MM.1S (cell line): ENCODE data around the gene DCP1A.

Experiments
- DNase-seq: peaks from one replicate; pipeline ENCODE4 v3.0.0-alpha.2; 2015
- H2AFZ ChIP-seq: fragments of 300-600 bp; sonication (generic); 2 replicates; pipeline ENCODE4 v1.6.0; 2016; ENCODE audit warnings: antibody characterized with exemption, low read length
- H3F3A ChIP-seq: fragments of 300-600 bp; sonication (generic); 2 replicates; pipeline ENCODE4 v1.6.1; 2016; ENCODE audit warnings: mild to moderate bottlenecking, antibody characterized with exemption, low read length, moderate library complexity, mixed read lengths; ENCODE audit not compliant: insufficient read depth
- H3K27ac ChIP-seq: fragments of 300-600 bp; sonication (generic); 2 replicates; pipeline ENCODE4 v1.5.1; 2016; ENCODE audit warnings: mild to moderate bottlenecking, low read length
- H3K27me3 ChIP-seq: fragments of 300-600 bp; sonication (generic); replicated peaks from 2 replicates; pipeline ENCODE4 v1.6.0; 2016; ENCODE audit warnings: low read length; ENCODE audit not compliant: insufficient read depth
- H3K36me3 ChIP-seq: fragments of 300-600 bp; sonication (generic); replicated peaks from 2 replicates; pipeline ENCODE4 v1.6.1; 2016; ENCODE audit warnings: mild to moderate bottlenecking, low read length, mixed read lengths; ENCODE audit not compliant: insufficient read depth
- H3K4me1 ChIP-seq: fragments of 300-600 bp; sonication (generic); 2 replicates; pipeline ENCODE4 v1.6.1; 2016; ENCODE audit warnings: low read length, mixed read lengths
- H3K4me2 ChIP-seq: fragments of 300-600 bp; sonication (generic); 2 replicates; pipeline ENCODE4 v1.6.0; 2016; ENCODE audit warnings: low read depth, low read length
- H3K4me3 ChIP-seq: fragments of 300-600 bp; sonication (generic); 2 replicates; pipeline ENCODE4 v1.5.1; 2016; ENCODE audit warnings: low read length, mixed read lengths
- H3K79me2 ChIP-seq: fragments of 300-600 bp; sonication (generic); 2 replicates; pipeline ENCODE4 v1.6.1; 2016; ENCODE audit warnings: mixed run types, low read length, mixed read lengths
- H3K9ac ChIP-seq: fragments of 300-600 bp; sonication (generic); 2 replicates; pipeline ENCODE4 v1.6.1; 2016; ENCODE audit warnings: low read length, mixed read lengths
- H3K9me2 ChIP-seq: fragments of 300-600 bp; sonication (generic); replicated peaks from 2 replicates; pipeline ENCODE4 v1.6.1; 2016; ENCODE audit warnings: mild to moderate bottlenecking, low read length, mixed read lengths; ENCODE audit not compliant: insufficient read depth
- H3K9me3 ChIP-seq: fragments of 300-600 bp; sonication (generic); replicated peaks from 2 replicates; pipeline ENCODE4 v1.6.1; 2016; ENCODE audit warnings: mild to moderate bottlenecking, low read length, mixed read lengths; ENCODE audit not compliant: insufficient read depth
- H4K20me1 ChIP-seq: fragments of 300-600 bp; sonication (generic); 2 replicates; pipeline ENCODE4 v1.6.1; 2016; ENCODE audit warnings: mild to moderate bottlenecking, low read length, moderate library complexity, mixed read lengths; ENCODE audit not compliant: insufficient read depth
- EZH2 ChIP-seq: fragments of 300-600 bp; sonication (generic); optimal IDR thresholded peaks from 2 replicates; pipeline ENCODE3; 2017; ENCODE audit warnings: low read depth, mild to moderate bottlenecking, antibody characterized with exemption, low read length, mixed read lengths
- EZH2phosphoT487 ChIP-seq: fragments of 300-600 bp; sonication (generic); IDR thresholded peaks from 2 replicates; pipeline ENCODE4 v1.6.1; 2018; ENCODE audit warnings: antibody characterized with exemption, low read length
- TF ChIP-seq, protein P1 (sequence below): fragments of 300-600 bp; sonication (generic); IDR thresholded peaks from 2 replicates; pipeline ENCODE4 v1.5.1; 2016; ENCODE audit warnings: antibody characterized with exemption, low read length, mixed read lengths

The DCP1A gene

DNA sequence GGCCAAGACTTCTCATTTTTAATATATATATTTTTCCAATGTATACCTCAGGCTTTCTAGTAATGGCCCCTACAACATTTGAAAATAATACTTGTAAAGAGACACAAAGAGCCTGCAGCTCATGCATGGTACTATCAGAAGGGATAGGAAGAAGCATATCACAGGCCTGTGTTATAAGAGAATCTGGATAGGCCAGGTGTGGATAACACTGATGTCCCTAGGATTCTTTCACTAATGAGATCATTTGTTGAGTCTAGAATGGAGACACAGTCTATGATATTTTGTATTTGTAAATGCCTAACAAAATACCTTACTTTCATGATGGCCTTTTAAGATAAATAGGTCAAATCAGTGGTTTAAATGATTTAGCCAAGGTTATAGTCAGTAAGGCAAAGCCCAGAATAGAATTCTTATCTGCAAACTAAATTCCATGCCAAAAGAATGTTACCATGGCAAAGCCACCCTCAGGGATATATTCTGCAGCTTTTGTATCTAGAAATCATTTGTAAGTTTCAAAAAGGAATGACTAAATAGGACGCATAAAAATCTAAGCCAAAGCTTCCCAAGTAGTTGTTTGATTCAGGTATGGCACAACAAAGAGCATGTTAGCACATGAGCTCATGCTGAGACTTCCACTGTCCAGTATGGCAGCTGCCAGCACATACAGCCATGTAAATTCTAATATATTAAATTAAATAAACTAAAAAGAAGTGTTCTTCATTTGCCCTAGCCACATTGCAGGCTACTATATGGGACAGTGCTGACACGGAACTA lies 10.0 kb downstream of the DCP1A start:
- no peaks in the 10 kb centered on the region for H3F3A ChIP-seq
- H3K9ac ChIP-seq, result no peak overlapping the region
- H3K79me2 ChIP-seq, result peaks cover 23% of the 10 kb centered on the region
- peaks cover 5% of the 10 kb centered on the region; the same call in 1 of the 2 replicates for H3K36me3 ChIP-seq
- no peak overlapping the region for H3K4me3 ChIP-seq
- no peak for TF ChIP-seq EZH2phosphoT487
- TF ChIP-seq EZH2, result no peak
- TF ChIP-seq, protein P1, sequence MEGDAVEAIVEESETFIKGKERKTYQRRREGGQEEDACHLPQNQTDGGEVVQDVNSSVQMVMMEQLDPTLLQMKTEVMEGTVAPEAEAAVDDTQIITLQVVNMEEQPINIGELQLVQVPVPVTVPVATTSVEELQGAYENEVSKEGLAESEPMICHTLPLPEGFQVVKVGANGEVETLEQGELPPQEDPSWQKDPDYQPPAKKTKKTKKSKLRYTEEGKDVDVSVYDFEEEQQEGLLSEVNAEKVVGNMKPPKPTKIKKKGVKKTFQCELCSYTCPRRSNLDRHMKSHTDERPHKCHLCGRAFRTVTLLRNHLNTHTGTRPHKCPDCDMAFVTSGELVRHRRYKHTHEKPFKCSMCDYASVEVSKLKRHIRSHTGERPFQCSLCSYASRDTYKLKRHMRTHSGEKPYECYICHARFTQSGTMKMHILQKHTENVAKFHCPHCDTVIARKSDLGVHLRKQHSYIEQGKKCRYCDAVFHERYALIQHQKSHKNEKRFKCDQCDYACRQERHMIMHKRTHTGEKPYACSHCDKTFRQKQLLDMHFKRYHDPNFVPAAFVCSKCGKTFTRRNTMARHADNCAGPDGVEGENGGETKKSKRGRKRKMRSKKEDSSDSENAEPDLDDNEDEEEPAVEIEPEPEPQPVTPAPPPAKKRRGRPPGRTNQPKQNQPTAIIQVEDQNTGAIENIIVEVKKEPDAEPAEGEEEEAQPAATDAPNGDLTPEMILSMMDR, result no peak
- no peak overlapping the region for H2AFZ ChIP-seq
- H3K27ac ChIP-seq, result no peak overlapping the region
- no peaks in the 10 kb centered on the region for H3K4me1 ChIP-seq
- no peaks in the 10 kb centered on the region for H4K20me1 ChIP-seq
- H3K27me3 ChIP-seq, result no peaks in the 10 kb centered on the region
- H3K9me3 ChIP-seq, result no peaks in the 10 kb centered on the region
- no peaks in the 10 kb centered on the region for H3K9me2 ChIP-seq
- no peak for DNase-seq
- H3K4me2 ChIP-seq, result no peak overlapping the region

DNA sequence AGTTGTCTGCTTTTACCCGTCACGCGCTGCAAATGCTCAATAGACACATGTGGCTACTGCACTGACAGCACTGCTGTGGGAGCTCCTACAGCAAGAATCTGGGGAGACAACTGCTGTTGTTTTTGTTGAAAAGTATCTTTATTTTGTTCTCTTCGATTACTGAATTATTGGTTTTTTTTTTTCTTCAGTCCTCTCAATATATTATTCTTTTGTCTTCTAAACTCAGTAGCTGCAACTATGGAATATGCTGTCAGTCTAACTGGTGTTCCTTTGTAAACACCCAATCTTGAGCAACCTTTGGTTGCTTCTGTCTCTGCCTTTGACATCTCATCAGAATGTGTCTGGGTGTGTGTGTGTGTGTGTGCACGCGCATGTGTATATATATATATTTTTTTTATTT lies 12.6 kb downstream of the DCP1A start:
- Histone ChIP-seq H3F3A (no peaks in the 10 kb centered on the region), H3K4me3 (no peak overlapping the region), H3K79me2 (peaks cover 35% of the 10 kb centered on the region), H3K9me2 (no peaks in the 10 kb centered on the region), H3K36me3 (peaks cover 5% of the 10 kb centered on the region; the same call in 1 of the 2 replicates), H2AFZ (no peak overlapping the region), H3K4me2 (no peak overlapping the region), H3K4me1 (no peaks in the 10 kb centered on the region), H3K9me3 (no peaks in the 10 kb centered on the region), H3K9ac (no peak overlapping the region), H3K27me3 (no peaks in the 10 kb centered on the region), H4K20me1 (no peaks in the 10 kb centered on the region), H3K27ac (no peak overlapping the region)
- no peak for TF ChIP-seq EZH2
- no peak for TF ChIP-seq EZH2phosphoT487
- TF ChIP-seq, protein P1, result no peak
- DNase-seq, result no peak

DNA sequence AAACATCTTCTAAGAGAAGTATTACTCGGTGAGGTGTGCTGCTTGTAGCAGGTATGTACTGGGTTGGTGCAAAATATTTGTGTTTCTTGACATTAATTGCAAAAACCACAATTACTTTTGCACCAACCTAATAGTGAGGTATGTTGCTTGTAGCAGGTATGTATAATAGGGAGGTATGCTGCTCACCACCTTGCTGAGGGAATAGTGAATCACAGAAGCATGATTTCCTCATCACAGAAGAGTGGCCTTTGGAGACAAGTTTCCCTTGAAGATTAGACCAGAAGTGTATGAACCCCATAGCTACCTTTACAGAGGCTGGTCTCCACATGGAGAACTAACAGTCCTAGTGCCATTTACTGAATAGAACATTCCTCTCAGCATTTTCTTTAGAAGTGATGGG lies 15.5 kb downstream of the DCP1A start:
- Histone ChIP-seq H3K79me2 (peaks cover 29% of the 10 kb centered on the region), H3K9ac (no peak overlapping the region), H3K9me2 (no peaks in the 10 kb centered on the region), H3K4me1 (no peaks in the 10 kb centered on the region), H3K36me3 (no peaks in the 10 kb centered on the region; the same call in 1 of the 2 replicates), H3F3A (no peaks in the 10 kb centered on the region), H3K4me2 (no peak overlapping the region), H3K9me3 (no peaks in the 10 kb centered on the region), H3K4me3 (no peak overlapping the region), H3K27ac (no peak overlapping the region), H2AFZ (no peak overlapping the region), H3K27me3 (no peaks in the 10 kb centered on the region), H4K20me1 (no peaks in the 10 kb centered on the region)
- TF ChIP-seq, protein P1, result no peak
- TF ChIP-seq EZH2 (no peak), EZH2phosphoT487 (no peak)
- no peak for DNase-seq
